ENCODE measurements around the gene HDAC2.
A peak's percentile ranks its signal among the peaks of the same experiment; 100 is the strongest.
"Not testable (repeated sequence)": the region's sequence is repeated elsewhere in the genome, so short reads cannot be mapped to it uniquely, and the experiment has no call there.

HDAC2 gene

GRCh38 chr6:113970805-113971676 is at the start of gene HDAC2:
HDAC2 (minus strand) TSS chr6:113971148; CDS start chr6:113970908, 240 bp downstream.
- peak; percentile 72 for DNase-seq

GRCh38 chr6:114020196-114020595 is 49.2 kb upstream of the HDAC2 start:
- no peak for DNase-seq

- not testable (repeated sequence) for DNase-seq
These were observed 46.2 kb upstream of the HDAC2 start for GRCh38 chr6:114017146-114017545.

GRCh38 chr6:114014106-114014505 is 43.2 kb upstream of the HDAC2 start:
- not testable (repeated sequence) for DNase-seq

GRCh38 chr6:114011486-114011885 is 40.5 kb upstream of the HDAC2 start:
- DNase-seq, result not testable (repeated sequence)

GRCh38 chr6:114010540-114010939 is 39.6 kb upstream of the HDAC2 start:
- DNase-seq, result no peak

- no peak for DNase-seq
These were observed 38.2 kb upstream of the HDAC2 start for GRCh38 chr6:114009192-114009591.

- DNase-seq, result no peak
These were observed 37.4 kb upstream of the HDAC2 start for GRCh38 chr6:114008331-114008730.

- DNase-seq, result no peak
These were observed 36.6 kb upstream of the HDAC2 start for GRCh38 chr6:114007516-114007915.

- no peak for DNase-seq
These were observed 30.4 kb upstream of the HDAC2 start for GRCh38 chr6:114001354-114001753.

- DNase-seq, result no peak
These were observed 29.1 kb upstream of the HDAC2 start for GRCh38 chr6:114000069-114000468.

- no peak for DNase-seq
These were observed 28.3 kb upstream of the HDAC2 start for GRCh38 chr6:113999284-113999683.

- DNase-seq, result no peak
These were observed 27.9 kb upstream of the HDAC2 start for GRCh38 chr6:113998811-113999210.

GRCh38 chr6:113997116-113997515 is 26.2 kb upstream of the HDAC2 start:
- DNase-seq, result no peak

- DNase-seq, result peak; percentile 45
These were observed 24.7 kb upstream of the HDAC2 start for GRCh38 chr6:113995634-113996033.

- peak; percentile 57 for DNase-seq
These were observed 24.0 kb upstream of the HDAC2 start for GRCh38 chr6:113994934-113995342.

- DNase-seq, result no peak
These were observed 18.7 kb upstream of the HDAC2 start for GRCh38 chr6:113989675-113990074.

- DNase-seq, result not testable (repeated sequence)
These were observed 11.7 kb upstream of the HDAC2 start for GRCh38 chr6:113982675-113983074.

GRCh38 chr6:113982055-113982550 is 11.2 kb upstream of the HDAC2 start:
- DNase-seq, result no peak

- DNase-seq, result no peak
These were observed 10.1 kb upstream of the HDAC2 start for GRCh38 chr6:113980937-113981554.

GRCh38 chr6:113979937-113980336 is 9.0 kb upstream of the HDAC2 start:
- DNase-seq, result no peak

GRCh38 chr6:113978084-113978675 is 7.2 kb upstream of the HDAC2 start:
- DNase-seq, result no peak

GRCh38 chr6:113976806-113977205 is 5.9 kb upstream of the HDAC2 start:
- no peak for DNase-seq

- no peak for DNase-seq
These were observed 793 bp upstream of the HDAC2 start for GRCh38 chr6:113971741-113972140.
